ENCODE results near the gene F11R. TPM values are rescaled to one million over a fixed set of nuclear protein-coding genes. Genes with fewer than 3 reads are reported as not detected.

Gene F11R
- total and polyA plus RNA-seq, 2 of the 13 experiments (the other 11 are each of a cell fraction or from before 2014, with no cell fraction given) = 95.8 to 105 TPM

GRCh38 chr1:161033751-161034150 lies 12.8 kb upstream of the F11R start (continued):
- TF ChIP-seq, protein P1, sequence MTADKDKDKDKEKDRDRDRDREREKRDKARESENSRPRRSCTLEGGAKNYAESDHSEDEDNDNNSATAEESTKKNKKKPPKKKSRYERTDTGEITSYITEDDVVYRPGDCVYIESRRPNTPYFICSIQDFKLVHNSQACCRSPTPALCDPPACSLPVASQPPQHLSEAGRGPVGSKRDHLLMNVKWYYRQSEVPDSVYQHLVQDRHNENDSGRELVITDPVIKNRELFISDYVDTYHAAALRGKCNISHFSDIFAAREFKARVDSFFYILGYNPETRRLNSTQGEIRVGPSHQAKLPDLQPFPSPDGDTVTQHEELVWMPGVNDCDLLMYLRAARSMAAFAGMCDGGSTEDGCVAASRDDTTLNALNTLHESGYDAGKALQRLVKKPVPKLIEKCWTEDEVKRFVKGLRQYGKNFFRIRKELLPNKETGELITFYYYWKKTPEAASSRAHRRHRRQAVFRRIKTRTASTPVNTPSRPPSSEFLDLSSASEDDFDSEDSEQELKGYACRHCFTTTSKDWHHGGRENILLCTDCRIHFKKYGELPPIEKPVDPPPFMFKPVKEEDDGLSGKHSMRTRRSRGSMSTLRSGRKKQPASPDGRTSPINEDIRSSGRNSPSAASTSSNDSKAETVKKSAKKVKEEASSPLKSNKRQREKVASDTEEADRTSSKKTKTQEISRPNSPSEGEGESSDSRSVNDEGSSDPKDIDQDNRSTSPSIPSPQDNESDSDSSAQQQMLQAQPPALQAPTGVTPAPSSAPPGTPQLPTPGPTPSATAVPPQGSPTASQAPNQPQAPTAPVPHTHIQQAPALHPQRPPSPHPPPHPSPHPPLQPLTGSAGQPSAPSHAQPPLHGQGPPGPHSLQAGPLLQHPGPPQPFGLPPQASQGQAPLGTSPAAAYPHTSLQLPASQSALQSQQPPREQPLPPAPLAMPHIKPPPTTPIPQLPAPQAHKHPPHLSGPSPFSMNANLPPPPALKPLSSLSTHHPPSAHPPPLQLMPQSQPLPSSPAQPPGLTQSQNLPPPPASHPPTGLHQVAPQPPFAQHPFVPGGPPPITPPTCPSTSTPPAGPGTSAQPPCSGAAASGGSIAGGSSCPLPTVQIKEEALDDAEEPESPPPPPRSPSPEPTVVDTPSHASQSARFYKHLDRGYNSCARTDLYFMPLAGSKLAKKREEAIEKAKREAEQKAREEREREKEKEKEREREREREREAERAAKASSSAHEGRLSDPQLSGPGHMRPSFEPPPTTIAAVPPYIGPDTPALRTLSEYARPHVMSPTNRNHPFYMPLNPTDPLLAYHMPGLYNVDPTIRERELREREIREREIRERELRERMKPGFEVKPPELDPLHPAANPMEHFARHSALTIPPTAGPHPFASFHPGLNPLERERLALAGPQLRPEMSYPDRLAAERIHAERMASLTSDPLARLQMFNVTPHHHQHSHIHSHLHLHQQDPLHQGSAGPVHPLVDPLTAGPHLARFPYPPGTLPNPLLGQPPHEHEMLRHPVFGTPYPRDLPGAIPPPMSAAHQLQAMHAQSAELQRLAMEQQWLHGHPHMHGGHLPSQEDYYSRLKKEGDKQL (CRISPR knock-in tag; IDR thresholded peaks at IDR 0.05; ENCODE audit: low read depth) = no peak

DNA sequence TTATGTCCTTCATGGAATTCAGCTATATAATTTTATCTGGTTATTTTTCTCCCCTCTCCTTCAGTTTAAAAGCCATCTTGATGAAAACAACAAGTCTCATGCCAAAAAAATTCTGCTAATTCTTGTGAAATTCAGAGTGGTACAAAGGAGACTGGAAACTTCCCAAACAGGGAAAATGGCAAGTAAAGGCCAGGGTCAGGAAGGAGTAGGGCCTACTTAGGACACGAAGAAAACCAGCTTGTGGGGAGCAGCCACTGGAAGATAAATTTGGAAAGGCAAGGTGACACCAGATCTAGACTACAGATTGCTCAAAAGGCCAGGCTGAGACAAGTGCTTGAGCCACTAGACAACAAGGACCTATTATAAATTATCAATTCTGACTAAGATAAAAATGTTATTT lies 11.5 kb upstream of the F11R start:
- no peak overlapping the region for H3K27ac ChIP-seq (ENCODE audit: extremely low read length, insufficient read depth, low read length)

More for the DNA sequence above, 11.5 kb upstream of the F11R start:
- Histone ChIP-seq H4K20me1 (ENCODE audit: insufficient read depth, low read length) (no peaks in the 10 kb centered on the region), H3K4me1 (ENCODE audit: insufficient read depth, low read length) (peaks cover 19% of the 10 kb centered on the region), H3K79me2 (ENCODE audit: insufficient read depth, low read length) (no peaks in the 10 kb centered on the region), H2AFZ (ENCODE audit: low read length) (no peak overlapping the region), H3K36me3 (replicated peaks in 1 of 2; ENCODE audit: control insufficient read depth in 1 of 2, insufficient read depth in 2 of 2, low read length in 2 of 2) (no peaks in the 10 kb centered on the region), H3K4me2 (ENCODE audit: low read depth, low read length) (no peak overlapping the region), H3K9me3 (ENCODE audit: low read length) (no peaks in the 10 kb centered on the region), H3K9ac (ENCODE audit: insufficient read depth, low read depth, low read length) (no peak overlapping the region), H3K4me3 (replicated peaks in 1 of 3; ENCODE audit: insufficient read depth in 1 of 3, low read depth in 2 of 3, low read length in 3 of 3) (no peak overlapping the region), H3K27me3 (ENCODE audit: control insufficient read depth in 1 of 2, insufficient read depth in 2 of 2, low read length in 2 of 2) (no peaks in the 10 kb centered on the region)
- intact Hi-C loops (cut with micrococcal nuclease; ENCODE audit: unreplicated experiment) = no loop called here
- POLR2A ChIA-PET = interaction anchor here (1.0 to 2.8 kb wide), 3 partner anchors 12 to 19 kb away, joined by 3 to 8 read pairs (median 8); partner anchors contain the start of genes F11R and USF1
- in situ Hi-C loops (cut with HindIII; ENCODE audit: extremely low pct_ligation_motif_present, low pct_unique_long_range_greater_than_20kb) = no loop called here
- DNase-seq (ENCODE audit: low spot score) = no peak
- FAIRE-seq = no peak
- WGBS (ENCODE audit: low lambda C conversion rate) = 57% methylated on average over 1 of the region's 1 CpG
- TF ChIP-seq, protein P2, sequence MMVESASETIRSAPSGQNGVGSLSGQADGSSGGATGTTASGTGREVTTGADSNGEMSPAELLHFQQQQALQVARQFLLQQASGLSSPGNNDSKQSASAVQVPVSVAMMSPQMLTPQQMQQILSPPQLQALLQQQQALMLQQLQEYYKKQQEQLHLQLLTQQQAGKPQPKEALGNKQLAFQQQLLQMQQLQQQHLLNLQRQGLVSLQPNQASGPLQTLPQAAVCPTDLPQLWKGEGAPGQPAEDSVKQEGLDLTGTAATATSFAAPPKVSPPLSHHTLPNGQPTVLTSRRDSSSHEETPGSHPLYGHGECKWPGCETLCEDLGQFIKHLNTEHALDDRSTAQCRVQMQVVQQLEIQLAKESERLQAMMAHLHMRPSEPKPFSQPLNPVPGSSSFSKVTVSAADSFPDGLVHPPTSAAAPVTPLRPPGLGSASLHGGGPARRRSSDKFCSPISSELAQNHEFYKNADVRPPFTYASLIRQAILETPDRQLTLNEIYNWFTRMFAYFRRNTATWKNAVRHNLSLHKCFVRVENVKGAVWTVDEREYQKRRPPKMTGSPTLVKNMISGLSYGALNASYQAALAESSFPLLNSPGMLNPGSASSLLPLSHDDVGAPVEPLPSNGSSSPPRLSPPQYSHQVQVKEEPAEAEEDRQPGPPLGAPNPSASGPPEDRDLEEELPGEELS (CRISPR knock-in tag; IDR thresholded peaks at IDR 0.05) = no peak
- TF ChIP-seq NKX3-1 (CRISPR knock-in tag; IDR thresholded peaks at IDR 0.05) (no peak), SOX5 (CRISPR knock-in tag; IDR thresholded peaks at IDR 0.05; ENCODE audit: borderline replicate concordance) (no peak)
- BruUV-seq (replicated peaks) = no TSS peak
- no peak for ATAC-seq
- CTCF ChIA-PET (ENCODE audit: low intra/inter-chr PET ratio, low total read pairs) = no interaction called here

Data from HepG2 (cell line).